HEK293 (cell line): ENCODE measurements around the gene GXYLT1.

ENCODE experiments used
- CTCF ChIA-PET: fragments of 350-600 bp; formaldehyde crosslinking; extraction: SDS; loops from one replicate; lab custom pipeline; 2021; ENCODE audit warnings: antibody characterized with exemption; lab: Yijun Ruan, JAX
- POLR2A ChIA-PET: fragments of 300-600 bp; formaldehyde crosslinking; extraction: SDS; loops from one replicate; lab custom pipeline; 2020; ENCODE audit warnings: antibody characterized with exemption, inconsistent platforms; lab: Yijun Ruan, JAX
- H3K27ac ChIP-seq: fragments of 200-500 bp; sonication (Bioruptor generic); 2 replicates; pipeline ENCODE4 v1.5.1; 2014; ENCODE audit warnings: low read depth, low read length, control low read depth, inconsistent platforms; ENCODE audit errors: extremely low read depth
- H3K36me3 ChIP-seq, 2 experiments: fragments of 200-500 bp in 1 of 2; sonication (Bioruptor generic) in 1 of 2; 1 replicate in 1 of 2; 2 replicates in 1 of 2; pipeline ENCODE4 v1.5.1; 2014 to 2017; ENCODE audit warnings: inconsistent platforms in 2 of 2, low read length in 2 of 2; ENCODE audit not compliant: control insufficient read depth in 2 of 2, insufficient read depth in 1 of 2
- H3K4me1 ChIP-seq: fragments of 200-500 bp; sonication (Bioruptor generic); 2 replicates; pipeline ENCODE4 v1.5.1; 2014; ENCODE audit warnings: mild to moderate bottlenecking, low read length, inconsistent platforms; ENCODE audit not compliant: control insufficient read depth, insufficient read depth
- H3K4me3 ChIP-seq: 2 replicates; pipeline ENCODE4 v1.5.1; 2011; ENCODE audit warnings: low read depth, mild to moderate bottlenecking, control low read depth, low read length, moderate library complexity
- H3K9me3 ChIP-seq: fragments of 200-500 bp; sonication (Bioruptor generic); 2 replicates; pipeline ENCODE4 v1.5.1; 2014; ENCODE audit warnings: low read depth, low read length, inconsistent platforms; ENCODE audit not compliant: control insufficient read depth, insufficient read depth
- ATF2 ChIP-seq: fragments of 450-650 bp; formaldehyde crosslinking; IDR thresholded peaks from 2 replicates; pipeline ENCODE4 v1.5.1; 2016; ENCODE audit warnings: missing biosample characterization, missing genetic modification characterization, low read depth
- HOXA7 ChIP-seq: sonication (generic); formaldehyde crosslinking; IDR thresholded peaks from 2 replicates; pipeline ENCODE4 v1.8.1; 2022; ENCODE audit warnings: missing genetic modification reagents, borderline replicate concordance
- KLF16 ChIP-seq: fragments of 450-650 bp; formaldehyde crosslinking; IDR thresholded peaks from 2 replicates; pipeline ENCODE4 v1.5.1; 2017; ENCODE audit warnings: missing biosample characterization, missing genetic modification characterization
- KLF7 ChIP-seq: fragments of 450-650 bp; formaldehyde crosslinking; IDR thresholded peaks from 2 replicates; pipeline ENCODE4 v1.5.1; 2016; ENCODE audit warnings: missing biosample characterization, missing genetic modification characterization, borderline replicate concordance
- PRDM10 ChIP-seq: fragments of 450-650 bp; formaldehyde crosslinking; IDR thresholded peaks from 2 replicates; pipeline ENCODE4 v1.5.1; 2016; ENCODE audit warnings: missing biosample characterization, missing genetic modification characterization
- REPIN1 ChIP-seq: fragments of 450-650 bp; formaldehyde crosslinking; IDR thresholded peaks from 2 replicates; pipeline ENCODE4 v1.5.1; 2017; ENCODE audit warnings: missing biosample characterization, missing genetic modification characterization, low read depth
- SCRT2 ChIP-seq: fragments of 450-650 bp; formaldehyde crosslinking; IDR thresholded peaks from 2 replicates; pipeline ENCODE4 v1.5.1; 2016; ENCODE audit warnings: missing biosample characterization, missing genetic modification characterization
- SP7 ChIP-seq: fragments of 450-650 bp; formaldehyde crosslinking; IDR thresholded peaks from 2 replicates; pipeline ENCODE4 v1.5.1; 2016; ENCODE audit warnings: missing biosample characterization, missing genetic modification characterization
- WT1 ChIP-seq: fragments of 450-650 bp; formaldehyde crosslinking; IDR thresholded peaks from 2 replicates; pipeline ENCODE4 v1.5.1; 2016; ENCODE audit warnings: missing biosample characterization, missing genetic modification characterization
- ZBTB20 ChIP-seq: fragments of 450-650 bp; formaldehyde crosslinking; IDR thresholded peaks from 2 replicates; pipeline ENCODE4 v1.5.1; 2016; ENCODE audit warnings: missing biosample characterization, missing genetic modification characterization
- ZFP37 ChIP-seq: fragments of 450-650 bp; formaldehyde crosslinking; IDR thresholded peaks from 2 replicates; pipeline ENCODE4 v1.5.1; 2016; ENCODE audit warnings: missing biosample characterization, missing genetic modification characterization
- ZNF121 ChIP-seq: fragments of 450-650 bp; formaldehyde crosslinking; IDR thresholded peaks from 2 replicates; pipeline ENCODE4 v1.5.1; 2016; ENCODE audit warnings: missing biosample characterization, missing genetic modification characterization
- ZNF140 ChIP-seq: fragments of 450-650 bp; formaldehyde crosslinking; IDR thresholded peaks from 2 replicates; pipeline ENCODE4 v1.5.1; 2016; ENCODE audit warnings: missing biosample characterization, missing genetic modification characterization
- ZNF148 ChIP-seq: fragments of 450-650 bp; formaldehyde crosslinking; IDR thresholded peaks from 2 replicates; pipeline ENCODE4 v1.5.0; 2017; ENCODE audit warnings: missing biosample characterization, missing genetic modification characterization, borderline replicate concordance
- ZNF155 ChIP-seq: fragments of 450-650 bp; formaldehyde crosslinking; IDR thresholded peaks from 2 replicates; pipeline ENCODE4 v1.5.1; 2016; ENCODE audit warnings: missing biosample characterization, missing genetic modification characterization
- ZNF202 ChIP-seq: fragments of 450-650 bp; formaldehyde crosslinking; IDR thresholded peaks from 2 replicates; pipeline ENCODE4 v1.5.1; 2016; ENCODE audit warnings: missing biosample characterization, missing genetic modification characterization, borderline replicate concordance
- ZNF211 ChIP-seq: fragments of 450-650 bp; formaldehyde crosslinking; IDR thresholded peaks from 2 replicates; pipeline ENCODE4 v1.5.1; 2016; ENCODE audit warnings: low read depth, missing biosample characterization, missing genetic modification characterization
- ZNF274 ChIP-seq, 2 experiments: fragments of 200-500 bp in 1 of 2; fragments of 450-650 bp in 1 of 2; sonication (Bioruptor generic) in 1 of 2; formaldehyde crosslinking in 1 of 2; IDR thresholded peaks; 2 replicates each; pipeline versions ENCODE4 v1.5.1 to v1.6.1; 2014 to 2016; ENCODE audit warnings: borderline replicate concordance in 1 of 2, inconsistent platforms in 1 of 2, low read length in 1 of 2, missing biosample characterization in 1 of 2, missing genetic modification characterization in 1 of 2
- ZNF341 ChIP-seq: fragments of 450-650 bp; formaldehyde crosslinking; IDR thresholded peaks from 2 replicates; pipeline ENCODE4; 2016; ENCODE audit warnings: low read depth, missing biosample characterization, missing genetic modification characterization
- ZNF473 ChIP-seq: fragments of 450-650 bp; formaldehyde crosslinking; IDR thresholded peaks from 2 replicates; pipeline ENCODE4 v1.5.1; 2017; ENCODE audit warnings: missing biosample characterization, missing genetic modification characterization
- ZNF629 ChIP-seq: fragments of 450-650 bp; formaldehyde crosslinking; IDR thresholded peaks from 2 replicates; pipeline ENCODE4 v1.5.1; 2017; ENCODE audit warnings: missing biosample characterization, missing genetic modification characterization
- ZNF704 ChIP-seq: fragments of 450-650 bp; formaldehyde crosslinking; IDR thresholded peaks from 2 replicates; pipeline ENCODE4 v1.5.1; 2016; ENCODE audit warnings: missing biosample characterization, missing genetic modification characterization
- ZNF76 ChIP-seq: fragments of 450-650 bp; formaldehyde crosslinking; IDR thresholded peaks from 2 replicates; pipeline ENCODE4; 2016; ENCODE audit warnings: low read depth, missing biosample characterization, missing genetic modification characterization, borderline replicate concordance
- ZSCAN30 ChIP-seq: fragments of 450-650 bp; IDR thresholded peaks from 2 replicates; pipeline ENCODE4 v1.5.1; 2018; ENCODE audit warnings: missing biosample characterization, mild to moderate bottlenecking, missing genetic modification characterization, moderate library complexity

Gene GXYLT1

GRCh38 chr12:42128327-42128726, 16.3 kb downstream of the GXYLT1 start:
- H3K36me3 ChIP-seq, result no peaks in the 10 kb centered on the region; a peak in 1 of 3 replicates
- TF ChIP-seq HOXA7 (no peak), ZNF629 (tag by site-specific recombination) (peak; percentile 40), WT1 (tag by site-specific recombination) (peak; percentile 52; the same call in 1 of the 2 replicates), ZFP37 (tag by site-specific recombination) (no peak), SP7 (peak; percentile 72), REPIN1 (tag by site-specific recombination) (no peak), SCRT2 (tag by site-specific recombination) (peak; percentile 58; the same call in 1 of the 2 replicates)
- no peak overlapping the region for H3K4me3 ChIP-seq
- ChIA-PET POLR2A (no interaction called here), CTCF (interaction anchor here (0.7 to 2.6 kb wide), 5 partner anchors 9 to 387 kb away, joined by 3 to 15 read pairs (median 4); no protein-coding TSS in a partner anchor)
- H3K9me3 ChIP-seq, result no peaks in the 10 kb centered on the region
- peaks cover 14% of the 10 kb centered on the region for H3K4me1 ChIP-seq
- no peak overlapping the region for H3K27ac ChIP-seq

GRCh38 chr12:42126963-42127362, 17.7 kb downstream of the GXYLT1 start:
- Histone ChIP-seq H3K4me1 (peaks cover 14% of the 10 kb centered on the region), H3K27ac (no peak overlapping the region), H3K9me3 (no peaks in the 10 kb centered on the region)
- CTCF ChIA-PET, result interaction anchor here (0.5 to 2.6 kb wide), 3 partner anchors 142 to 246 kb away, joined by 3 to 13 read pairs (median 12); no protein-coding TSS in a partner anchor
- TF ChIP-seq ZSCAN30 (tag by site-specific recombination) (no peak), ZNF202 (tag by site-specific recombination) (no peak), ZNF274 (IDR thresholded peaks at IDR 0.05; ENCODE audit: low read length) (no peak), ZNF274 (tag by site-specific recombination; IDR thresholded peaks at IDR 0.05; ENCODE audit: borderline replicate concordance) (no peak), ATF2 (no peak), ZNF148 (no peak), ZNF704 (tag by site-specific recombination) (no peak), ZNF140 (tag by site-specific recombination) (no peak), ZNF341 (no peak), ZNF473 (tag by site-specific recombination) (no peak), KLF16 (tag by site-specific recombination) (no peak), ZNF121 (tag by site-specific recombination) (no peak), ZNF76 (tag by site-specific recombination) (no peak), KLF7 (tag by site-specific recombination) (no peak), ZNF211 (tag by site-specific recombination) (no peak), ZNF155 (tag by site-specific recombination) (no peak), PRDM10 (tag by site-specific recombination) (no peak), ZBTB20 (tag by site-specific recombination) (no peak)
- TF ChIP-seq, all 188 proteins: peak for 0
- Histone ChIP-seq H3K4me3 (no peak overlapping the region), H3K36me3 (no peaks in the 10 kb centered on the region; a peak in 1 of 3 replicates)
- POLR2A ChIA-PET, result interaction anchor here (0.7 kb wide), 1 partner anchor 250 kb away, joined by 6 read pairs; no protein-coding TSS in a partner anchor
